Activated naive CD4-positive, alpha-beta T cell (primary cell): ENCODE measurements around the gene NAP1L4.

ENCODE experiments used
- DNase-seq, 4 experiments: peaks; one replicate each; lab custom pipeline; 2025; lab: John Stamatoyannopoulos, UW

The NAP1L4 gene

DNA sequence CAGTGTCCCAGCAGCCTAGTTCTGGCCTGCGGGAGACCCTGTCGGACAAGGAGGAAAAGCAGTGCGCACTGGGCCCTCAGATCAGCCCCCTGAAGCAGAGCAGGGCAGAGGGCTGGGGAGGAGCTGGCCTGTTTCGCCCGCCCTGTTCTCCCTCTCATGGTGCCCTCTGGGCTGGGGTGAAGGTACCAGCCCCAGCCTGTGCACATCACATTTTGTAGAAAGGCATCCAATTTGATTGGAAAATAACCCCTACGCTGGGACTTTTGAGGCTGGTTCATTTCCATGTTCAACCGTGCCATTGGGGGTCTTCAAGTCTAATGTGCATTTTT lies 832 bp upstream of the NAP1L4 start:
- no peak for DNase-seq

DNA sequence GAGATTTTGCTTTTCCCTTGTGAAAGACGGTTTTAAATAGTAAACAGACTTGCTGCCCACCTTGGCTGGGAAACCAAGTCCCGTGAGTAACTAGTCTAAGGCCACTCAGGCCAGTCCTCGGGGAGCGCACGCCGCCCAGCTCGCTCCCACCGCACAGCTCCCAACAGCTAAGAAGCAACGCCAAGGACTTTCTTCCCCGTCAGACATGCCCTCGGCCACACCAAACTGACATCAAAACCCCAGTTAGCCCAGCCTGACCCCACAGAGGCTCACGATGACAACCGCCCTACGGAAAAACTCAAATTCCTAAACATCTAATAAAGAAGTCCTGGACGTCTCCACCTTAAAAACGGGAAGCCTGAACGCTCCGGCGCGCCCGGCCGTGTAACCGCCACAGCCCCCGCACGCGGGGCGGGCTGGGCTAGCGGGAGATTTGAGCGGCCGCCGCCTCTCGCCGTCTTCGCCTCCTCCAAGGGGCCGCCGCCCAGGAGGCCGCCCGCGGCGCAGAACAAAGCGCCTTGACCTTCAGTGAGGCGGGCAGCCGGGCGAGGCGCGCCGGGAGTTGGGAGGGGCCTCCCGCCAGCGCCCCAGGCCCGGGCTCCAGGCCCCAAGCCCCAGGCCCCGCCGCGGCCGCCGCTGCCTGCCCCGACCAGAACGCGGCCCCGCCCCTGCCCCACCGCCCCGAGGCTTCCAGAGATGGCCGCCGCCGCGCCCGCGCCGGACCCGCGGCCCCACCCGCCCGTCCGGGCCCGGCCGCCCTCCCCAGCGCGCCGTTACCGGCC lies 486 bp downstream of the NAP1L4 start:
- DNase-seq = peak in 1 of 4 experiments; percentile 46

DNA sequence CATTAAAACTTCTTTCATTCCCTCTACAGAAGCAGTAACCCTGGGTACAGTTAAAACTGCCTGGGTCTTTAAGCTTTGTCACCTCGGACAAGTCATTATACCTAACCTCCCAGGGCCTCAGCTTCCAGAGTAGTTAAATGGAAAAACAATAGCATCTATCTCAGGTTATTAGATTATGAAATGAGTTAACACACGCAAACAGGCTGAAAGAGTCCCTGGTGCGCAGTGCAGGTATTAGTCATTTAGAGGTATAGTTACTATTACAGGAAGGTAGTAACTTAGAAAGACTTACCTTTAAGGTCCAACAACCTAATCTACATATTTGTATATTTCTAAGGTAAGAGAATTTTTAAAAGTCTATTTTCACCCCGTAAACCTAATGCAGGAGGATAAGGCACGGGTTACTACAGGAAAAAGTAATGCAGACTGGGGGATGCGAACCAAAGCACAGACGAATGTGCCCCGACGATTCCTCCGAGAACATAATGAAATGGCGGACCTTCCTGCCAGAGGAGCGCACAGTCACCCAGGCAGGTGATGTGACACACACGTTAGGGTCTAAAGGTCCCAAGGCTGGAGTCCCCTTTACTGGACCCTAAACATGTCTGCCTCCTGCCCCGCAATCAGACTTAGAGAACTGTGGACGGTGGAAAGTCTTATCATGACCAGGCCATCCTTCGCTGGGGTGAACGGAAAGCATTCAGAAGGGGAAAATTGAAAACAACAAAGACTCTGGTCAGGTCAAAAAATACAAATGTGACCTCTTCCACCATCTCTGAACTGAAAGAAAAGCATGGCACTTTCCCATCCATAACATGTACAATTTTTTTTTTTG lies 1.3 kb downstream of the NAP1L4 start:
- DNase-seq = peak in 1 of 4 experiments; percentile 17

DNA sequence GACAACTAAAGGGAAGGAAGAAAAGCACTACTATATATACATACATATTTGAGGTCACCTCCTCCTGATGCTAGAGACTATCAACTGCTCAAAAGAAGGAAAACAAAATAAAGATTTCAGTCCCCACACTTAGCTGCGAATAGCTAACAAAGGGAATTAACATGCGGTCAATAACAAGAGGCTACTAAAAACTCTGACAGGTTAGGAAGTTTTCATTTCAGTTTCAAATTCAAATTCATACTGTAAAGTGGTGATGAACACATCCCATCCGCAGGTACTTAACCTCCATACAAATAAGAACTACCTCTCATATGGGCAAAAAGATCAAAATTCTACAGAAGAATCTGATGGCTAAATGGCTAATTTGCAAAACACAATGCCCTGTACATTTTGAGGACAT lies 2.6 kb downstream of the NAP1L4 start:
- no peak for DNase-seq

DNA sequence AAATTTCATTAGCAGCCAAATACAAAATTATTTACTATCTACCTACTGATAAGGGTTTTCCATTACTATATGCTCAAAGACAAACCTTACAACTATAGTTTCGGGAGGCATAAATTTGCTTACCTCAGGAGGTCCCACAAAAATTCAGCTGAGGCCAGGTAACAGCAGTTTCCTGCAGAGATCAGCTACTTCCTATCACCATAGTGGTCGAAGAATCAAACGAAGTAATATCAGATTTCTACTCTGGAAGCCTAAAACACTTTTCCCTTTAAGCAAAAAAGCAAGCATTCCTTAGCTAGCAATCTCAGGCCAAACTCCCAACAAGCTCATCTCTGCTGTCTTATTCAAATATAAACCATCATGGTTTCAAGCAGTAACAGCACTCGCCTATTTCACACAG lies 3.1 kb downstream of the NAP1L4 start:
- DNase-seq = no peak

DNA sequence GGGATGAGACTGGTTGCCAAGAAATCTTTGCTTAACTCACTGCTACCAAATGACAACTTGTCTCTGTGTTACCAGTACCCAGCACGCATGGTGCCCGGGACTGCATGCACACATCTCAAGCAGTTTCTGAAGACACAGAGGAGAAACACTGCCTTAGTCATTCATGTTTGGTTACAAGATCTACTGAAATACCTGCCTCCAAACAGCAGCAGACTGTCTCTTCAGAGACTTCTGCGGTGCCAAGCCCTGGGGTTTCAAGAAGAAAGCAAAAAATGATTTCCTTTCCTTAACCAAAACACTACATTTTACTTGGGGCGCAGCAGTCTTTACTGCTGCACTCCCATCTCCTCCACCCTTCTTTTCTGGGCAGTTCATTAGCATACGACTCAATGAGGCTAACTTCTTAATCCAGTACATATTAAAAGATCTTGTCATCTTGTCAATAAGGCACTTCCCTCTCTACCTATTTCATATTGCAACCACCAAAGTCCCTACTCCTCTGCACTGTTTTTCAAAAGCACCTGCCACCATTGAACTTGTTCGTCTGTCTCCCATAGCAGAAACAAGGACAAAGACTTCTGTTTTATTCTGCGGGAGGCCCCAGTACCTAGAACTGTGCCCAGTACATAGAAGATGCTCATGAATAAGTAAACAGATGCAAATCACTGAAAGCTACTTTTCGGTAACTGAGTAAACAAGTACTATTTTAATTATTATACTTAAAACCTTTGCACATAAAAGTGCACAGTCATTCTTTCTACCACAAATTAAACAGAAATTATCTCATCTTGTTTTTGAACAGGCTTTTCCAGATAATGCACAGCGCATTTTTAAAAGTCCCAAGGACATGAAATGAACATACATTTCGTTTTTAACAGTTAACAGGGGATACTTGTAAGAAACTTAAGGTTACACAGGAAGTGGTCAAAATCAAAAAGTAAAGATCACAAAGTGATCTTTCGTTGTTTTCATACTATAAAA lies 4.0 kb downstream of the NAP1L4 start:
- peak in 2 of 4 experiments; percentile 30 to 46 for DNase-seq

DNA sequence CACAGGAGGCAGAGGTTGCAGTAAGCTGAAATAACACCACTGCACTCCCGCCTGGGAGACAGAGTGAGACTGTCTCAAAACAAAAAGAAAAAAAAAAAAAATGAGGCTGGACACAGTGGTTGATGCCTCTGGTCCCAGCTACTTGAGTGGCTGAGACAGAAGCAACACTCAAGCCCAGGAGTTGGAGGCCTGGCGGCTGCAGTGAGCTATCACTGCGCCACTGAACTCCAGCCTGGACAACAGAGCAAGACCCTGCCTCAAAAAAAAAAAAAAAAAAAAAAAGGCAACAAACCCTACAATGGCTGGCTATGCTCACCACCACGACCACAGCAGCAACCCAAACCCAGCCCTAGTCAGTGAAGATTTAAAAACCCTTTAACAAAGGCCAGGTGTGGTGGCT lies 8.2 kb downstream of the NAP1L4 start:
- DNase-seq = no peak

DNA sequence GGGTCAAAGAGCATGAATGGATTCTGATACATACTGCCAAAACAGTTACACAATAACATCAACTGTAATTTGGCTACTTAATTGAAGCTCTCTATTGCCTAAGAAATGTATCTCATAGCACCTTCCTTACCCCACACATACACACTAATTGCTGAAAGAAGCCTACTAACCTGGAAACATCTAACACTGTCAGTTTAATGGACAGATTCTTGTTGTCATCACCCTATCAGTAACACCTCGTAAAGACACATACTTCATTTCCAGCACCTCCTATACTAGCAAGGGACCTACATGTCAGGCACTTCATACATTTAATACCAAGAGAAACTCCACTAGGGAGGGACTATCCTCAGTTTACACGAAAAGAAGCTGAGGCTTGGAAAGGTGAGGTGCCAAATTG lies 9.9 kb downstream of the NAP1L4 start:
- no peak for DNase-seq

DNA sequence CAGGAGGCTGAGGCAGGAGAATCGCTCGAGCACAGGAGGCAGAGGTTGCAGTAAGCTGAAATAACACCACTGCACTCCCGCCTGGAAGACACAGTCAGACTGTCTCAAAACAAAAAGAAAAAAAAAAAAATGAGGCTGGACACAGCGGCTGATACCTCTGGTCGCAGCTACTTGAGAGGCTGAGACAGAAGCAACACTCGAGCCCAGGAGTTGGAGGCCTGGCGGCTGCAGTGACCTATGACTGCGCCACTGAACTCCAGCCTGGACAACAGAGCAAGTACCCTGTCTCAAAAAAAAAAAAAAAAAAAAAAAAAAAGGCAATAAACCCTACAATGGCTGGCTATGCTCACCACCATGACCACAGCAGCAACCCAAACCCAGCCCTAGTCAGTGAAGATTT lies 11.0 kb downstream of the NAP1L4 start:
- DNase-seq = no peak

DNA sequence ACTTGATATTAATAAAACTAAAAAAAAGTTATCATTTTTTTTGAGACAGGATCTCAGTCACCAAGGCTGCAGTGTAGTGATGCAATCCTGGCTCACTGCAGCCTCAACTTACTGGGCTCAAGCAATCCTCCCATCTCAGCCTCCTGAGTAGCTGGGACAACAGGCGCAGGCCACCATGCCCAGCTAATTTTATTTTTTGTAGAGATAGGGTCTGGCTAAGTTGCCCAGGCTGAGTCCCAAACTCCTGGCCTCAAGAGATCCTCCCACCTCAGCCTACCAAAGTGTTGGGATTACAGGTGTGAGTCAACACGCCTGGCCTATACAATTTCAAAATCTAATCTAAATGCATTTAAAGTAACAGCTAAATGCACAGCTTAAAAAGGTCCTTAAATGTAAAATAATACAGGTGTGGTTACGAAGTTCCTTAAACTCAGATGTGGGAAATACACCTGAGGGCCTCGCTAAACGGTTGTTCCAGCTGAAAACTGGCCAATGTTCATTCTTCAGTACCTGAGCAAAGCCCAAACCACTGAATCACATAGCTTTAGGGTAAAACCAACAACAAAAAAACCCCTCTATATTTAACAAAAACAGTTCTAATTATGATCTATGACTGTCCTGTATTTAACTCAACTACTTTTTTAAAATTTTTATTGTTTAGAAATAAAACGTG lies 11.8 kb downstream of the NAP1L4 start:
- DNase-seq = no peak

DNA sequence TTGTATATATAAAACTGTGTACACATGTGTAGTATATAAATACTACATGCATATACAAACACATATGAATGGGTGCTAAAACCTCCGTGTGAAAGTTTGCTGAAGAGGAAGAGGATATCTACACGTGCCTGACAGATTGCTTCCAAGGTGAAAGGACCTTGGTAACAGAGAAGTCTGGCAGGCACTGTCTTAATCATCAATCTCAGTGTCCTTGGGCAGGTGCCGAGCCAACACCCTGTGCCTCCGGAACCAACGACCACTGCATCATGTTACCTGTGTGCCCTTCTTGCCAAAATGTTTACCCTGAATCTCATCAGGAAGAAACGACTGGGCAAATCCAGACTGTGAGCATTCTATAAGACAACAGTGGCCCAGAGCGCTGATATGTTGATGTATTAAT lies 15.0 kb downstream of the NAP1L4 start:
- no peak for DNase-seq

DNA sequence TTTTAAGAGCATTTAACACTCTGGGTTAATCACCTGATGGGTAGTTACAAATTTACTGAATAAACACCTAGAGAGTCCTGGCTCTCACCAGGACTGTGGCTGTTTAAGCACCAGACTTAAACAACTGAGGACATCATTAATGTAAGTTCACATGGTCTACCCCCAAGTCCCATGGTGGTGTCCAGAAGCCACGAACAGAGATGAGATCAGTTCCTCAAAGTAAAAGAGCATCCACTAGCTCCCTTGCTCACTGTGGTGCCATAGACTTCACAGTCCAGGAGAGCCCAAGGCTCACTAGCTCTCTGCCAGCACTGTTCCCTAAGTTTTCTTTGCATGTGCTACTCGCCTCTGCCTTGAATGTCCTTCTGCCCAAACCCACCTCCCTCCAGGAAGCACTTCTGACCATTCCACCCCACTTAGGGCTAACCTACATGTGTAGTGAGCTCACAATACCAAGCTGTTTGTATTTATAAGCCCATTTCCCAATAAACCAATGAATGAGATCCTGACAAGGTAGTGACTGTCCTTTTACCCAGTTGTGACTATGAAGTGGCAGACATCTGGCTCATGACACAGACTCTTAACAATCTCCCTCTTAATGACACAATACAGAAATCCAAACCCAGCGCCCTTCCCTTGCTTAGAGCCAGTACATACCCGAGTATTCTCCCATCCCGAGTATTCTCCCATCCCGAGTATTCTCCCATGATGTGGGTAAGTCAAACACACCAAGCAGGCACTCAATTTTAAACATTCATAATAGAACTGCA lies 15.7 kb downstream of the NAP1L4 start:
- DNase-seq = no peak

DNA sequence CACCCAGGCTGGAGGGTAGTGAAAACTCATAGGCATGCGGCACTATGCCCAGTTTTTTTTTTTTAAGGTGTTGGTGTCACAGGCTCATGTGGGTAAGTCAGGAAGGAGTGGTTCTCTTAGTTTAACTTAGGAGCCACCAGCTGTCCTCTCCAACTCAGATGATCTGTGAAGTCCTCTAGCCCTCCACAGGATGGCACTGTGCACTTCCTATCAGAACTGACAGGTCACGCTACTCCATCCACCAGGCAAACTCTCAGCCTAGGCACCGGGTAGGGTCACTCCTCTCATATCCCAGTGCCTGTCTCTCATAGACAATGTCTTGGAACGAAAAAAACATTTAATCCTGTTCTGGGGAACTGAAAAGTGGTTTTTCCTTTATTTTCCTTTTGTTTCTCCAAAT lies 16.5 kb downstream of the NAP1L4 start:
- peak in 1 of 4 experiments; percentile 22 for DNase-seq

DNA sequence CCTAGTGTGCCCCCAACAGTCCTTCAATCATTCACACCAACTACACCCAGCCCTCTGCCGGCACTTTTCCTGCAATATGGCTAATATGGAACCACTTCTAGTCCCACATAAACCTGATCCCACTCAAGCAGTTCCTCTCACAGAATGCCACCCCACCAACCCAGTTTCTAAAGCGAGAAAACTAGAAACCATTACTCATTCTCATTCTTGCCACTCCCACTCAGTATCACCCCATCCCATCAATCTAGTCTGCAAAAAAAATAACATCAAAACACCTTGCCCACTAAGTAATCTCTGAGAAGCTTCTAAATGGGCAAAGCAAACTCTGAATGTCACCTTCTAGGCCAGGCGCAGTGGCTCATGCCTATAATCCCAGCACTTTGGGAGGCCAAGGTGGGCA lies 17.9 kb downstream of the NAP1L4 start:
- DNase-seq = no peak

DNA sequence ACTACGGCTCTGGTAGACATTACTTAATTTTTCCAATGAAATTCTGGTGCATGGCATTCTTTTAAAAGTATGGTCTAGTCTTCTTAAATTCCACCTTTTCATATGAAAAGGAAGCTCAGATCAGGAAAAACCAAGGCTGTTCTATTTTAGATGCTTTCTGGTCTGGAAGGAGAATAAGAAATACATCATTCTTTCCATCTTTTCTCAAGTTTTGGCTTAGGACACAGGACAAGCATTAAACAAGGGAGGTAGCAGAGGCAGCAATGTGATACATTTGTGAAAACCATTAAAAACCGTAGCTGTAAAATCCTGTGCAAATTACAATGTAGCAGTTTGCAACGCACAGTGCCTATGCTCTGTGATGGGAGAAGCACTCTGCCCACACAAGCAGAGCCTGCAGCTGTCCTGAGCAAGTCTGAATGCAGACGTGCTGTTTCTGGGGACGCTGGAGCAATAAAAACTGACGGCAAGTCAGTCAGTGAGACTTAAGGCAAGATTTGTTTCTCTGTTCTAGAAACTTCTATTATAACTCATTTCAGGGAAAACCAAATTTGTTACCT lies 23.7 kb downstream of the NAP1L4 start:
- no peak for DNase-seq

DNA sequence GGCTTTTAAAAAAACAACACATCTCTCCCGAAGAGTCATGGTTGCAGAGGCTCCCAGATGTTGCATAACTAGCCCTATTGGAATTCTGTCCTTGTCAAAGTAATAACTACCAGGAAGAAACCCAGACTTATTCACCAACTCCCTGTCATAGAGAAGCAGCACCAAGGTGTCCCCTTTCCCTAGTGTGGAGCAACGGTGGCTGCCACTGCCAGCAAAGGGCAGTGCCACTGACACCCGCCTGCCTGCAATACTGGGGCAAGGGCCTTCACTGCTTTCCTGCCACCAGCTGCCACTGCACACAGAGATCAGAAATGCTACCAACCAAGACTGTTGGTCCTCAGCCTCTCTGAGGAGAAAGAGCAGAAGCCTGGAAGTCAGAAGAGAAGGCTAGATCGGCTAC lies 27.3 kb downstream of the NAP1L4 start:
- DNase-seq = no peak

DNA sequence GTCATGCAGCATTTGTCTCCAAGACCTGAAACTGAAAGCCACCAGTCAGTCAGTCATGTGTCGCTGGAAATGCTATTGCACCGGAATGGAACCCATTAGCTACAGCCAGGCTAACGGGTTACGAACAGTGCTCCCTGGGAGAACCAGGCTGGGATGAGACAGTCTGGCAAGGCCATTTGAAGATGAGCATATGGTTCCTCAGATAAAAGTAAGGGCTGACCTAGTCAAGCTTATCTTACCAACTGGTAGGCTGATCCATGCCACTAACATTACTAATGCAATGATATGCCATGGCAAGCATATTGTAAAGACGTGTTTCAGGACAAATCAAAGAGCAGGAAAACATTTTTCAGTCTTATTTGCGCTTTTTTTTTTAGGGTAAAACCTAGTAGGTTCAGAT lies 28.4 kb downstream of the NAP1L4 start:
- DNase-seq = no peak

DNA sequence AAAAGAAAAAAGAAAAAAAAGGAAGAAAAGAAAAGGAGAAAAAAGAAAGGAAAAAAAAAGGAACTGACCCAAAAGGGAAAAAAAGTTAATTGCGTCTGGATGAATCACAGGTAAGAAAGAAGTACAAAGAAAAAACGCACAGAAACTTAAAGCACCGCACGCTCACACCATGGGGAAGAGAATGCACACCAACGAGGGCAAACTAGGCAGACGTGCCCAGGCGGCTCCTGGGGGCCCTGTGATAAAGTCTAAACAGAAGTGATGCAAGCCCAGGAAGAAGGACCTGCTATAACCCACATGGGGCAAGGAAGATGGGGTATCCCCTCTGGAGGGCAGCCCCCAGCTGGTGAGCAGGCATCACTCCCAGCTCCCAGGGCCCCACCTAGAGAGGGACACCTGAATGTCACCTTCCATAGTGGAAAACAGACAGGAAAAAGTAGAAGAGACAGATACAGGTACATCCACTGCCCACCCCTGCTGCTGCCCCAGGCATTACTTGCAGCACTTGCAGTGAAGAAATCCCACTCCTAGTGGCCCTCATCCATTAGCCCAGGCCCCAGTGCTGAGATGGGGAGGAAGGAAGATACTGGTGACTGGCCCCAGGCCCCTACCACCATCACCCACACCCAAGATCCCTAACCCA lies 28.9 kb downstream of the NAP1L4 start:
- DNase-seq = no peak

DNA sequence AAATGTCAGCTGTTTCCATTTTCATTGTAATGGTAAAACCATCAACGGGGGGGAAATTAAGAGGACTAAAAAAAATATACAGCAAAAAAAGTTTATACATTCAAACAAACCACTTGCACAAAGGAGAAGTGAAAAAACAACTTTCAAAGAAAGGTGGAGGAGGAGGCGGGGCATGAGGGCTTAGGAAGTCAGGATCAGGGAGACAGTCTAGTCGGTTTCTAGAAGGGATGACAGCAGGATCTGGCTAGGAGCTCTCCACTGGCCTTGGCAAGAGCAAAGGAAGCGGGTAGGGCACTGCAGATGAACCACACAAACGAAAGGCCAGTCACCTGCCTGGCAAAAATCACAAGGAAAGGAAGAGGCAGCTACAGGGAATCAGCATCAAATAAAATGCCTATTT lies 31.0 kb downstream of the NAP1L4 start:
- DNase-seq = no peak

DNA sequence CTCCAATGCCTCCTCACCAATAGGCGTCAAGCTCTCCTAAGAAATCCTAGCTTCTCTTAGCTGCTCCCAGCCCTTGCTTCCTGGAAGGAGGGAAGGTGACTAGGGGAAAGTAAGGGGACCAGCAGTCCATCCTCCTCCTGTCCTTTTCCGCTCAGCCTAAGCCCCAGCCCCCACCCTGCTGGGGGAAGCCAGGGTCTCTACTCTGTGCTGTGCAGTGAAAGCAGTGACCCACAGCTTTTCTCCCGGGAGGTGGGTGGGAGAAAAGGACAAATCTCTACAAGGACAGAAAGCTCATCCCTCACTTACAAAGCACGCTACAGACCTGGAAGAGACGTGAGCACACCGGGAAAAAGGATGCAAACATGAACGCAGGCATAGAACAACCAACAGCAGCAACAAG lies 32.0 kb downstream of the NAP1L4 start:
- no peak for DNase-seq
